ENCODE data around the gene TCAF1. TPM values are rescaled to one million over a fixed set of nuclear protein-coding genes. Genes with fewer than 3 reads are reported as not detected.
A peak's percentile ranks its signal among the peaks of the same experiment; 100 is the strongest.
"Not testable (repeated sequence)": the region's sequence is repeated elsewhere in the genome, so short reads cannot be mapped to it uniquely, and the experiment has no call there.

TCAF1 gene
- total and polyA plus RNA-seq, 2 of the 4 experiments (the other 2 are of a cell fraction) = 39.3 to 91.8 TPM

DNA sequence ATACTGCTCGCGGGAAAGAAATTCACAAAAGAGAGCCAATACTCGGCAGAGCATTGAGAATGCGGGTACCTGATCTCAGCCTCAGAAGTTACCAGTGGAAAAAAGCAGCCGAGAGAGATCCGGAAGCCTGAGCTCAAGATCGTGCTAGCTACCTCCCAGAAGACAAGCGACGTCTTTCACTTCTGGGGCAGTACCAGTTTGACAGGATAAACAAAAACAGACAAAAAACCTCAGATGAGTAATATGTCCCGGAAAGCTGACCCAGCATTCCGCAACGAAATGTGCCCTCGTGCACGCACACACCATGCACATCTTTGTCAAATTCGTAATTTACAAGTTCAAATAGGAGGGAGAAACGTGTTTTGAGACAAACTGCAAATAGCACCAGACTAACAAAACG, 65.9 kb downstream of the TCAF1 start:
- H3K36me3 ChIP-seq (ENCODE audit: control insufficient read depth, insufficient read depth, low read length); POLR2A ChIA-PET (ENCODE audit: unreplicated experiment); H3K23ac ChIP-seq (ENCODE audit: low read depth, low read length); H3K18ac ChIP-seq (ENCODE audit: low read depth, low read length); H3K4ac ChIP-seq (ENCODE audit: low read depth, low read length); H3K14ac ChIP-seq (replicated peaks; ENCODE audit: low read depth, low read length); H3K9ac ChIP-seq (ENCODE audit: low read depth, low read length); H2AK5ac ChIP-seq (ENCODE audit: low read depth, low read length); H2BK120ac ChIP-seq (ENCODE audit: low read depth, low read length); H2AFZ ChIP-seq (replicated peaks; ENCODE audit: low read length, poor library complexity); H2BK15ac ChIP-seq (ENCODE audit: low read depth, low read length); H3K9me1 ChIP-seq (ENCODE audit: insufficient read depth, low read length); H3K9me3 ChIP-seq (ENCODE audit: control insufficient read depth, insufficient read depth, low read length); H4K8ac ChIP-seq (ENCODE audit: low read depth in 2 of 2, low read length in 2 of 2); H3K56ac ChIP-seq (ENCODE audit: extremely low read depth, insufficient read depth, low read length); H3K79me1 ChIP-seq (ENCODE audit: low read depth in 1 of 2, low read length in 2 of 2); in situ Hi-C loops (cut with MboI; ENCODE audit: low sequenced_read_pairs); H3K4me1 ChIP-seq (ENCODE audit: control insufficient read depth, insufficient read depth, low read length); H3K4me3 ChIP-seq (ENCODE audit: insufficient read depth, low read depth, low read length); H4K20me1 ChIP-seq (ENCODE audit: insufficient read depth, low read length); CTCF ChIA-PET; H2AK9ac ChIP-seq (replicated peaks; ENCODE audit: low read depth, low read length, poor library complexity); intact Hi-C loops (cut with micrococcal nuclease); H3K27ac ChIP-seq (ENCODE audit: insufficient read depth, low read length); H3K4me2 ChIP-seq (ENCODE audit: low read depth, low read length); H2BK5ac ChIP-seq (ENCODE audit: low read depth, low read length, poor library complexity, severe bottlenecking); H4K91ac ChIP-seq (ENCODE audit: insufficient read depth, low read depth, low read length); DNase-seq; H4K5ac ChIP-seq (ENCODE audit: low read depth, low read length); dilution Hi-C loops (cut with HindIII; ENCODE audit: low sequenced_read_pairs, unreplicated experiment); H2BK20ac ChIP-seq (ENCODE audit: low read depth, low read length); H3K27me3 ChIP-seq (ENCODE audit: control insufficient read depth, insufficient read depth, low read length): not testable (repeated sequence)
- TSS peak; percentile 45 for BruUV-seq (replicated peaks)
- WGBS, 2 experiments (ENCODE audit: extremely low coverage in 2 of 2, insufficient read length in 1 of 2) = no CpG with 5 or more reads among the region's 17 CpGs
- ATAC-seq (ENCODE audit: low read depth) = peak; percentile 2

GRCh38 chr7:143826578-143826977, 75.4 kb downstream of the TCAF1 start:
- H4K20me1 ChIP-seq (ENCODE audit: insufficient read depth, low read length); H4K5ac ChIP-seq (ENCODE audit: low read depth, low read length); H4K91ac ChIP-seq (ENCODE audit: insufficient read depth, low read depth, low read length); H3K9ac ChIP-seq (ENCODE audit: low read depth, low read length); dilution Hi-C loops (cut with HindIII; ENCODE audit: low sequenced_read_pairs, unreplicated experiment); H3K27me3 ChIP-seq (ENCODE audit: control insufficient read depth, insufficient read depth, low read length); H3K4me1 ChIP-seq (ENCODE audit: control insufficient read depth, insufficient read depth, low read length); H3K27ac ChIP-seq (ENCODE audit: insufficient read depth, low read length); H4K8ac ChIP-seq (ENCODE audit: low read depth in 2 of 2, low read length in 2 of 2); intact Hi-C loops (cut with micrococcal nuclease); H3K18ac ChIP-seq (ENCODE audit: low read depth, low read length); BruUV-seq (replicated peaks); H3K9me3 ChIP-seq (ENCODE audit: control insufficient read depth, insufficient read depth, low read length); ATAC-seq (ENCODE audit: low read depth); DNase-seq; H2BK5ac ChIP-seq (ENCODE audit: low read depth, low read length, poor library complexity, severe bottlenecking); H2BK15ac ChIP-seq (ENCODE audit: low read depth, low read length); H3K4me2 ChIP-seq (ENCODE audit: low read depth, low read length); H3K14ac ChIP-seq (replicated peaks; ENCODE audit: low read depth, low read length); H3K56ac ChIP-seq (ENCODE audit: extremely low read depth, insufficient read depth, low read length); H2AK9ac ChIP-seq (replicated peaks; ENCODE audit: low read depth, low read length, poor library complexity); H3K4ac ChIP-seq (ENCODE audit: low read depth, low read length); H3K4me3 ChIP-seq (ENCODE audit: insufficient read depth, low read depth, low read length); H2BK20ac ChIP-seq (ENCODE audit: low read depth, low read length); H3K23ac ChIP-seq (ENCODE audit: low read depth, low read length); in situ Hi-C loops (cut with MboI; ENCODE audit: low sequenced_read_pairs); H2AK5ac ChIP-seq (ENCODE audit: low read depth, low read length); CTCF ChIA-PET; H3K36me3 ChIP-seq (ENCODE audit: control insufficient read depth, insufficient read depth, low read length); H2BK120ac ChIP-seq (ENCODE audit: low read depth, low read length); H3K9me1 ChIP-seq (ENCODE audit: insufficient read depth, low read length); H3K79me1 ChIP-seq (ENCODE audit: low read depth in 1 of 2, low read length in 2 of 2); H2AFZ ChIP-seq (replicated peaks; ENCODE audit: low read length, poor library complexity); POLR2A ChIA-PET (ENCODE audit: unreplicated experiment): not testable (repeated sequence)
- WGBS, 2 experiments (ENCODE audit: extremely low coverage in 2 of 2, insufficient read length in 1 of 2) = no CpG with 5 or more reads among the region's 5 CpGs
